HG03108 (cell line): Measurements from ENCODE around the gene COL4A2.
"Not testable (repeated sequence)": the region's sequence is repeated elsewhere in the genome, so short reads cannot be mapped to it uniquely, and the experiment has no call there.

Source experiments
- ATAC-seq: cut with Tn5 transposase; IDR thresholded peaks from one replicate; pipeline ENCODE4 v1.9.1; 2021; ENCODE audit warnings: moderate library complexity; ENCODE audit not compliant: unreplicated experiment

Gene COL4A2

DNA sequence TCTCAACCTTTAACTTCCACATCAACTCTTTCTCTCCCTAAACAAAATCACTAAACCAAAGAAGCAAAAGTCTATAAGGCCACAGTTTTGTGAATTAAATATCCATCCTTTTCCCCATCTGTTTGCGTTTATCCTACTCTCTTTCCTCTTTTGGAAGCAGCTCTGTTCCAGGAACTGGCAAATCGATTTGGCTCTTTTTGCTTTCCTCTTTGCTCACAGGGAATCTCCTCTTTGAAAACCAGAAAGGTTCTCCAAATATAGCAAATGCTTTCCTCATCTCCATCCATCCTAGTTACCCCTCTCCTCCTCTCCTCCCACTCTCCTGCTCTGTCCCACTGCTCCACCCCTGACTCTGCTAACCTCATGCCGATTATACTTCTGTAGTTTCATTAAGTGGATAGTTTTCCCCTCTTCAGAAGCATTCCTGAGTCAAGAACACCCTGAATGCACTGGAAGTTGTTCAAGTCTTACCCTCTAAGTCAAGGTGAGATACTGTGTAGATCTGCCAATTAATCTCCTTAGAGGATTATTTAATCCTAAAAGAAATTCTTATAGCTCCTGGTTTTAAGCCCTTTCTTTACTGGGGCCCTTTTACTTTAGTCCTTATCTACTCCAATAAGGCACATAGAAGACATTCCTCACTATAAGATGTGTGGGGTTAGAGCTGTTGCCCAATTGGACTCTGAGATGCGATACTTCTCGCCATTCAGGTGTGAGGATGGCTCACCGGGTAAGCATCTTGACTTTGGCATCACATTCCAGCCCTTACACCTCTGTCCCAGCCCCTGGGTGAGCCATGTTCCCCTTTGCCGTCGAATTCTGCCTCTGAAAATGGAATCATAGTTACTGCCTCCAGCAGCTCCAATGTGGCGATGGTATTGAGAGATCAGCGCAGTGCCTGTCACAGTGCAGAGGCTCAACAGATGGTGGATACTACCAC is 67.6 kb downstream of the COL4A2 start:
- no peak for ATAC-seq

DNA sequence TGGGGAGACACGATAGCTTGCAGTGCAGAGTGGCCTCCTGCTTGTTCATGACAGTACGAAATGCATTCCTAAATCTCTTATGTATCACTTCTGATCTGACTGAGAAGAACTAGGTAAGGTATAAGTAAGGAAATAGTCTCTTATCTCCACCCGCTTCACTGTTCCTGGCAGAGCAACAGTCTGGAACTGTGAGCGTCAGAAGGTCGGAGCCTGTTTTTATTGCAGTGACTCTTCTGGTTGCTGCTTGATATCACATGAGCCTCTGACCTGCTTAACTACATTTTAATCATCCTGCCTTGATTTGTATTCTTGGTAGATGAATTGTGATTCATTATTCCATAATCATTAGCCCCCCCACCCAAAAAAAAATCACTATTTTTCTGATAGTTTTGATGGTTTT is 69.0 kb downstream of the COL4A2 start:
- ATAC-seq: no peak

DNA sequence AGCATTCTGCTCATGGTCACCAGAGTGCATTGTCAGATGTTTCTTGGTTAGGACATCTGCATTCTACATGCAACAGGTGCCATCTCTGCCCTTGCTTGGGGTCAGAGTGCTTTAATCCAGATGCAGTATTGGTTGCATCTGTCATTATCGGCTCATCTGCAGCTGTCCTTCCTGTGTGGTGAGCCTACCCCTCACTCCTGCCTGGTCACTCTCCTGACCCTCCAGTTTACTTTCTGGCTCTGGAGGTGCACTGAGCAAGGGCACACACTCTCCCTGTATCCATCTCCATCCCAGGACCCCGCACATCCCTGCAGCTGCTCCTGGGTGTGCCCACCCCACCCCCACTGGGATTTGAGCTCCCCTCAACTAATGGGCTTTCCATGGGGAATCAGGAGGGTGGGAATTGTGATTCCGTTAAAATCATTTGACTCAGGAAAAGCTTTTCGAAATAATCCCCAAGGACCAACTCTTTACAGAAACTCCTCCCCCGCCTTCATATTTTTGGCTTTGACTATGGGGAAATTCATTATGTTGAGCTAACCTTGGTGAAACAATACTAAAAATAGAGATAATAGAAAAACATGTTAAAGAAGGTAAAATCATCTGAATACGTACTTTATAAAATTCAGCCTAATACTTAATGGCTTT is 70.2 kb downstream of the COL4A2 start:
- no peak for ATAC-seq

DNA sequence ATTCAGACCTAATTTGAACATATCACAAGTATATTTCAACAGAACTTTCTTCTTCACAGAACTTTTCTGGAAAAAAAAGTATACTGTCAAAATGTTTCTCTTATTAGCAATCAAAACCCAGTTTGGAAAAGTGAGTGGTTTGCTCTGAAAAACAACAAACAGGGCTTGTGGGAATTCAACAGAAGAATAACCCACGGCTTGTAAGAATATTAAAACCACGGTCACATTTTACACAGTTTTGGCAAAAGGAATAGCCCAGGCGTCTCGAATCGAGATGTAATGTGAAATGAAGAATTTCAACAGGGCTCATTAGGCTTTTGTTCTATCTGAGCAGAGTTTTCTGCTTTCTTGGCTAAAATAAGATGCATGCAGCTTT is 70.7 kb downstream of the COL4A2 start:
- ATAC-seq: no peak

DNA sequence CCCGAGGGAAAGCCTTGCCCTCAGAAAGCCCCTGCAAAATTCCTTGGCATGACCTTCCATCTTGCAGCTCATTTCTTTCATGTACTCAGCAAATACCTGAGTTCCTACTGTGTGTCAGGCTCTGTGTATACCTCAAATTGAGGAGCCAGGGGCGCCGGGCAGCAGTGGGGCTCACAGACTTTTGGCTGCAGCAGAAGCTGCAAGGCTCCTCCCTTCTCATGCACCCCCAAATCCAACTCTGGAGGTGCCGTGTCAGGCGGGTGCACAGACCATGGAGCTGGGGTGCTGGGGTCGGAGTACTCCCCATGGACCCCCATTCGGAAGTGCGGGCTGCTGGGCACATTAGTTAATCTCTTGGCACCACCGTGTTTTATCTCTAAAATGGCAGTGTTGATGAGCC is 72.3 kb downstream of the COL4A2 start:
- ATAC-seq: no peak

DNA sequence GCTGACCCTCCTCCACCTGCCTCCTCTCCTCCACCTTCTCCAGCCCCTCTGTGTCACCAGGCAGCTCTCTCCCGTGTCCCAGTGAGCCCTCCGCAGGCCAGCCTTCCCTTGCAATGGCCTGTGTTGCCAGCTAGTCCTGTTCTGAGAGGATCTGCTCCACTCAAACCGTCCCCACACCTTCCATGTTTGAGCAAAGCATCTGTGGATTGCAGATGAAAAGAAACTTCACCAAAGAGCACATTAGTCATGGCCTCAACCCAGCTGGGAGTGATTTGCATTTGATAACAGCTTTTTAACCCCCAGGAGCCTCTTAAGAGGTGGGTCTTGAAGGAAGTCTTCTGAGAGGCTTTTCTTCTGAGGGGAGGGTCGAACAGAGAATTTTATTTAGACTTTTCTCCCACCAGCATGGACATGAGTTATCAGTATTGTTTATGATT is 72.8 kb downstream of the COL4A2 start:
- no peak for ATAC-seq

DNA sequence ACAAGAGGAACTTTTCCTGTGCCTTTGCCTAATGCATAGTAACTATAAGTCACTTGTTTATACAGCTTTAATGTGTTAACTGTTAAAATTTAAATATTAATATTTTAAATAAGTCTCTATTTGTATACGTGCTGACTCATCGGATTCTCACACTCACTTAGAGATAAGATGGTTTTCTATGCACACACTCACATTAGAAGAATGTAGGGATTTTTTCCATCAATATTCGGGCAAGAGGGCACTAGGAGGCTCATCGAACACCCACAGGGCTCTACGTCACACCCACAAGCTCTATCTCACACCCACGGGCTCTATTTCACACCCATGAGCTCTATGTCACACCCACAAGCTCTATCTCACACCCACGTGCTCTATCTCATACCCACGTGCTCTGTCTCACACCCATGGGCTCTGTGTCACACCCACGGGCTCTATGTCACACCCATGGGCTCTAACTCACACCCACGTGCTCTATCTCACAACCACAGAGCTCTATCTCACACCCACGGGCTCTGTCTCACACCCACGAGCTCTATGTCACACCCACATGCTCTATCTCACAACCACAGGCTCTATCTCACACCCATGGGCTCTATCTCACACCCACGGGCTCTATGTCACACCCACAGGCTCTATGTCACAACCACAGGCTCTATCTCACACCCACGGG is 73.4 kb downstream of the COL4A2 start:
- ATAC-seq: no peak

DNA sequence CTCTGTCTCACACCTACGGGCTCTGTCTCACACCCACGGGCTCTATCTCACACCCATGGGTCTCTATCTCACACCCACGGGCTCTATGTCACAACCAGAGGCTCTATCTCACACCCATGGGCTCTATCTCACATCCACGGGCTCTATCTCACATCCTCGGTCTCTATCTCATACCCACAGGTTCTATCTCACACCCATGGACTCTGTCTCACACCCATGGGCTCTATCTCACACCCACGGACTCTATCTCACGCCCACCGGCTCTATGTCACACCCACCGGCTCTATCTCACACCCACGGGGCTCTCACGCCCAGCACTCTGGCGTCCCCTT is 73.9 kb downstream of the COL4A2 start:
- no peak for ATAC-seq

DNA sequence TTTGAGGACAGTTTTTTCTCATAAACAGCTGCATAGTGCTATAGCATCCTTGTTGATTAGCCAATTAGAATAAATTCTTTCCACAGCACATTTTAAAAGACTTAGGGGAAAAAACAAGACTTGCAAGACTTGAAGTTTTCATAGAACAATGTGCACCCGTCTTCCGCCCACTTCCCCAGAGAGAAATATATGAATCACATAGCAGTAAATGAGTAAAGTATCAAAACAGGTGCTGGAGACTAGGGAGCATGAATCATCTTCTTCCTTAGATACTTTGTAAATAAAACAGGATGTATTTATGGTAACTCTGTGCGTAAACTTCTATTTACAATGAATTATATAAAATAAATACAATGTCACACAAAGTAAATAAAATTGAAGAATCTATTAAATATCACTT is 75.1 kb downstream of the COL4A2 start:
- ATAC-seq: no peak

DNA sequence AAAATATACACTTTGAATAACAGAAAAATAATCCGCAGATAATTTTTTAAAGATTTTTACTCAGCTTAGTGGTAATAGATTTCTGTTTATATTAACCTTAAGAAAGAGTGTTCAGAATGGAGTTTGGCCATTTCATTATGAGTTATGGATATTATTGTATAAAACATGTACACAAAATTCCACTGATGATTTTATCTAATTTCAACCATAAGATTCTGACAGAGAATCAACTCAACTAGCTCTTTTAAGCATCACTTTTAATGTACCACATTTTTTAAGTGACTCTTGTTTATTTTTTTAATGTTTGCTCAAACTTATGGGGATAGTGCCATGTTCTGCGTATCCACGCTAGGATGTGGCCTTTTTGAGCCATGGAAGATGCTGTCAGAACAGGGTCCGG is 75.7 kb downstream of the COL4A2 start:
- no peak for ATAC-seq

DNA sequence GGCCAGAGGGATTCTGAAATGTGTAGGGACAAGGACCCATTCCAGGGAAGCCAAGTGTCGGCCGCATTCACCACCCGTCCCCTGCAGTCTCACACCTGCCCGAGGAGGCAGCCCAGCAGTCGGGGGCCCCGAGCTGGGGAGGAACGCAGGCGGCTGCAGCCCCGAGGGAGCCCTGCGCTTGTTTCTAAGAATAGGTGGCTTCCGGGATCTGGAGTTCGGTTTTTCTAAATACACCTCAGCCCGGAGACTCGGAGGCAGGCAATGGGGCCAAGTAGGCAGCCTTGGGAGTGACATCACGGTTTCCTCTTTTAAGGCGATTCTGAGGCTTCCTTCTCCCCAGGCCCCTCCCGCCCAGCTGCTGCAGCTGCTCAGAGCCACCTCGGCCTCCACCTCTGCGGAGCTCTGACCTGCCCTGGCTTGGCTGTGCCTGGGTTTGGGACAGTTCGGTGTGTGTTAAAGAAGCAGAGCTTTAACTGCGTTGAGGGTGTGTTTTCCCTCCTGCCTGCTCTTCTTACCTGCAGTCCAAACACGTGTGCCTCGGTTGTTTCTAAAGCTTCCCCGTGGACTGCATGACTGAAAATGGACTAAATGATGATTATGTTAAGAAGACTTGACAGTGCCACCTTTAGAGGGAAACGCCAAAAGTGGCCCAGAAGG is 80.5 kb downstream of the COL4A2 start:
- ATAC-seq: peak; percentile 89

DNA sequence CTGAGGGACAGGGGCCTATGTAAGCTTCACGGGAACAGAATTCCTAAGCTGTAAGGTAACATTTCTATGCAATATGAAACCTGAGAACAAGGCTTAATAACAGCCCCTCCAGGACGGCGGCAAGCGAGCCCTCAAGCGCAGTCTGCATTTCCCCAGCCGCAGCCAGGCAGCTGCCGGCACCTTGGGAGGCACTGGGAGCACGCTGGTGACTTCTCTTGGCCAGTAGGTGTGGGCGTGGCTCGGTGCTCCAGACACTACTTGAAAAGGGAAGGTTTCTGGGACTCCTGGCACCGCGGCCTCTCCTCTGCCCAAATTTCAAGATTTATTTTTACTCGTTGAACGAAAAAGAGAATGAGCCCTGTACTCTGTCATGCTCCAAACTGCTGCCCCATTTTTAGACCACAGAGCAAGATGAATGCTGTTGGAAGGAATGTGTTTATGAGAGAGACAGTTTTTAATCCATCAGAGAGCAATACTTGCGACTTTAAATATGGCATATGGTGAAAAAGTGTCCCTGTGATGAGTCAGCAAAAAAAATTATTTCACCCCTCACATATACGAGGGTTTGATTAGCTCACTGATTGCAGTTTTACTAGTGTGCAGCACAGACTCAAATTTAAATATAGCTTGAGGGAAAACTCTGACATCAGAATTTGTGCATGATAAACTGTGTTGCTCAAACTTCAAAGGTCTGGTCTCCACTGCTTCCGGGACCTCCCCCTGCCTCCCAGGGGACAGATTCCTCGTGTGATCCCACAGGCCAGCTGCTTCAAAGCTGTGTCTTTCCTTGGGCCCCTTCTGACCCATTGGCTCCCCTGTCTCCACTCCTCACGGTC is 81.2 kb downstream of the COL4A2 start:
- ATAC-seq: peak; percentile 17

DNA sequence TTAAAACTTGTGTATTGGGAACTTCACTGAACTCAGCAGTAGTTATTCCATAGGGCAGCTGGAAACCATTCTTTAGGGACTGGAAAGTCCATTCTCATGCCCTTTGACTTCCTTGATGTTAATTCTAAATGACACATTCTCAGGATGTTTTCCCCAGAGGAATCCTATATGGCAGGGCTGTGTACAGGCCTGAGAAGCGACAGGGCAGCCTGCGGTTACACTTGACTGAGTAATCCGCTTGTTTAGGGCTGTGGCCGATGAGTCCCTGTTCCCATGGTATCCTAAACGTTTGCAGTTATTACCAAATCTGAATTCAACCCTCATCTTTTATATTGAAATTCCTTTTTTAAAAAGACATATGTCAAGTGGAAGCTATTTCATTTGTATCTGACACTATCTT is 83.5 kb downstream of the COL4A2 start:
- ATAC-seq: no peak

DNA sequence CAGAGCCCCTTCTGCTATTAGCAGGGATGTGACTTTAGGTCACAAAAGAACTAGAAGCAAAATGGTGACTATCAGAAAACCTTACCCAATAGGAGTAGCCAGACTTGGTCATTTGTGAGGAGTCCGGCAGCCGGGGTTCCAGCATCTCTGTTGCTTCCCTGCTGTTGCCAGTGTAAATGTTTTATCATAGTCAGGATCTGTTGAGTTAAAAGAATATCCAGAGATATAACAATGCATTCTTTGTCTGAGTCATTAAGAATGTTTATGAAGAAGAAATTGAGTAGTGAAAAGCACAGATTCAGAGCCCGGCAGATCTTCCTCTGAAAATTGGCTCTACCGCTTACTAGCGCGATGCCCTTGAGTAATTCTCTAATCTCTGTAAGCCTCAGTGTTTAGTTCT is 84.2 kb downstream of the COL4A2 start:
- ATAC-seq: no peak

DNA sequence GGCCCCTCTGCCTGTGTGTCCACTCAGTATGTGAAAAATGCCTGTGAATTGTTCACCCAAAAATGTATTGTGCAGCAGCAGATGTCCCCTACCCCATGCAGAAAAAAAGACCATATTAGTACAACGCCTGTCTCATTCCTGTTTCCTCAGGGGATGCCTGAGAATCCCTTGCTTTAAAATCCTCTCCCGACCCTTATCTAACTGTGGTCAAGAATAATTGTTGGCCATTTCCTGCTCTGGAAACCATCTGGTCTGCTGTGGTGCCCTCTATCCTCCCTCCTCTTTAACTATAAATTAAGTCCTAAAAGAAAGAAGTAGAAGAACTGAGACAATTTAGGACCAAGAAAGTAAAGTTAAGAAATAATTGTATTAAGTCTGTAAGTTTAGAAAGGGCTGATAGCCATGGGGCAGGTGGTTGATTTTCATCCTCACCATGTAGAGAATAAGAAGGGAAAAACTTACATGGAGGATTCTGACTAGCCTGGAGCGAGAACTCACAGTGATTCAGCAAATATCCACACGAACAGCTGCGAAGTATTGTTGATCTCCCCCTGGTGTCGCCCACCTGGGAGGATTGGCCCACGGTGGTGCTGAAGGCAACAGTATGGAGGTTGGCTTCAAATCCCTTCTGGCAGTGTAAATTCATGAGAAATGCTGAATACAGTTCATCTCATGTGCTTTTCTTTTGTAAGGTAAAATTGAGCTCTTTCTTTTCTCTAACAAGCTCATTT is 85.6 kb downstream of the COL4A2 start:
- no peak for ATAC-seq

DNA sequence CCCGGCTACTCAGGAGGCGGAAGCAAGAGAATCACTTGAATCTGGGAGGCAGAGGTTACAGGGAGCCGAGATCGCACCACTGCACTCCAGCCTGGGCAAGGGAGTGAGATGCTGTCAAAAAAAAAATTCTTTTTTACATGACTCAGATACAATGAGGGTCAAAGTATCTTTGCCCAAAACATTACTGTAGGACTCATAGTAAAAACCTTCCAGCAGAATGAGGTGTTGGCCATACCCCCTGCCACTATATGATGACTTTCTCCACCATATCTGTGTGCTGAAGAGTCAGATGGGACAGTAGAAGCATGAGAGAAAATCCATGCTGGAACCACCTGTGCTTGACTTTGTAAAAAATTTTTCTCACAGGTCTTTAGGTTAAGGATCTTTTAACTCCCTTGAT is 86.7 kb downstream of the COL4A2 start:
- no peak for ATAC-seq

DNA sequence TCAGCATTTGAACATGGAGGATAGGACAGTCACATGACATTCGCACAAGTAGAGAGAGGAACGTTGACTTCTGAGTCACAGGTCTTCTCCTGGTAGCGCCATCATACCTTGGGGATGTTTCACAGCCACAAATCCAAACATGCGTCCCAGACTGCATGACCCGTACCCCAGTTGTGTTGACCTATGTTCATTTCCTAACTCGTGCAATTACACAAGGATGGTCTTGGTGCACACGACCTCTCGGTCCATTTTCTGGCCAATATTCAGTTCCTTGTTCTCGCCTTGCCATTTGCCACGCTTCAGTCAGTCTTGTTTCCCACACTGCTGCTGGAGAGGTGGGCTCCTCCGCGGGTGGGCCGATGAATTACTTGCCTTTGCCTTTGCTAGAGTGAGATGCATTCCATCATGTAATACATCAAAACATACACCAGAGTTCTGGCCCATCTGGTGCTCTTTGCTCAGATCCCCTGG is 87.3 kb downstream of the COL4A2 start:
- no peak for ATAC-seq

DNA sequence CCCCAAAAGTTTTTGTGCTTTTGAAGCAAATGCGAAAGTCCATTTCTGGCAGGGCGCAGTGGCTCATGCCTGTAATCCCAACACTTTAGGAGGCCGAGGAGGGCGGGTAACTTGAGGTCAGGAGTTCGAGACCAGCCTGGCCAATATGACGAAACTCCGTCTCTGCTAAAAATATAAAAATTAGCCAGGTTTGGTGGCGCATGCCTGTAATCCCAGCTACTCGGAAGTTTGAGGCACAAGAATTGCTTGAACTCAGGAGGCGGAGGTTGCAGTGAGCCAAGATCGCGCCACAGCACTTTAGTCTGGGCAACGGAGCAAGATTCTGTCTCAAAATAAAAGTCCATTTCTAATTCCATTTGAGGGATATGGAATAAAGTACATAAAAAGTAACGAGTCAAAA is 88.5 kb downstream of the COL4A2 start:
- ATAC-seq: not testable (repeated sequence)

DNA sequence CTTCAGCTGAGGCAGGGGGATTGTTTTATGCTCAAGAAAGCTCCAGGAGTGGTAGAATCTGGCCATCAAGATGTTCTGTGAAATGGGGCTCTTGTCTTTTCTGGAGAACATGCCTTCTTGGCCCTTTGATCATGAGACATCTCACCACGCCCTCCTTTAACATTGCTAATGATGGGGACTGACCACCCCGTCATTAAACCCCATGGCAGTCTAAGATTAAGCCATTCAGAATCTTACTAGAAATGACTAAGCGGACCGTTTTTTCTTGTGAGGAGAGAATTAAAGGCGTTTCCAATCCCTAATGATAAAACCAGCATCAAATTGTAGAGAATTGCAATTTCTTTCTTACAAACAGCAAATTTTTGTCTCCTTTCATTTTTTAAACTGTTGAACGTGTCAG is 89.4 kb downstream of the COL4A2 start:
- no peak for ATAC-seq

DNA sequence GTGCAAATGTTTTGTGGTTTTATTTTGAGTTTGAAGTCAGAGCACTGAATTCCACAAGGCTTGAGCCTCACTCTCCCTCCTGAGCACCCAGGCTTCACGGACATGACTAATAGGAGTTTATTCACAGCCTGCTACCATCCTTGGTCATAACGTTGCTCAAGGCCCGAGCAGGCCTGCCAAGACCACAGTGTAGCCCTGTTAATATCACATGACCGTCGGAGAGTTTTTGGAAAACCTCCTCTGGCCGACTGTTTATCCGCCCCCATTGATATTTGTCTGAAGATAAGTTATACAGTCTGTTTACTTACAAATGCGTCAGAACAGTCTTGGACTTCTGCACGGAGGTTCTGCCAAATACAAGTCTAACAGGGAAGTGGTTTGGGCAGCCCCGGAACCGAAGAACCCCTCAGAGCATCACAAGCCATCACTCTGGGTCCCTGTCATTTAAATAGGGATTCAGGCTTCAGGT is 89.9 kb downstream of the COL4A2 start:
- no peak for ATAC-seq
